Calu3 (cell line): ENCODE data around the gene ATP6V1B1. TPM values are rescaled to one million over a fixed set of nuclear protein-coding genes. Genes with fewer than 3 reads are reported as not detected.

Source experiments
- BruUV-seq: library from RNA; stranded (reverse); fragments of 400-500 nt; replicated peaks from 2 replicates; lab custom pipeline; 2021; lab: Mats Ljungman, UMichigan
- CTCF ChIA-PET: fragments of 300-600 bp; sonication (Branson Sonifier 250); formaldehyde crosslinking; loops from one replicate; lab custom pipeline; 2022; ENCODE audit warnings: antibody characterized with exemption; lab: Charles Lee
- DNase-seq: peaks from one replicate; pipeline ENCODE4 v3.0.0; 2022
- H3K27ac Mint-ChIP-seq: one replicate; pipeline ENCODE4 v1.8.0; 2022; ENCODE audit warnings: mixed read lengths; ENCODE audit not compliant: unreplicated experiment
- H3K27me3 Mint-ChIP-seq: one replicate; pipeline ENCODE4 v1.8.0; 2022; ENCODE audit warnings: mixed read lengths; ENCODE audit not compliant: unreplicated experiment
- H3K36me3 Mint-ChIP-seq: one replicate; pipeline ENCODE4 v1.8.0; 2022; ENCODE audit warnings: mild to moderate bottlenecking, moderate library complexity, mixed read lengths; ENCODE audit not compliant: insufficient read depth, unreplicated experiment
- H3K4me1 Mint-ChIP-seq: one replicate; pipeline ENCODE4 v1.8.0; 2022; ENCODE audit warnings: mild to moderate bottlenecking, low read depth, mixed read lengths; ENCODE audit not compliant: unreplicated experiment
- H3K4me3 Mint-ChIP-seq: one replicate; pipeline ENCODE4 v1.8.0; 2022; ENCODE audit warnings: mild to moderate bottlenecking, low read depth, moderate library complexity, mixed read lengths; ENCODE audit not compliant: unreplicated experiment
- H3K9me3 Mint-ChIP-seq: one replicate; pipeline ENCODE4 v1.8.0; 2022; ENCODE audit warnings: low read depth, mixed read lengths; ENCODE audit not compliant: unreplicated experiment
- intact Hi-C: fragments of 100-400 bp; cut with micrococcal nuclease; formaldehyde crosslinking; loops from one replicate; pipeline ENCODE4 v1.10.0; 2022; ENCODE audit not compliant: unreplicated experiment
- total RNA-seq: library from RNA; stranded (reverse); gene quantifications from 2 replicates; pipeline ENCODE4 v1.2.3, GENCODE V29; 2022
- TF ChIP-seq, protein P1 (sequence below): fragments of 200-600 bp; IDR thresholded peaks from one replicate; pipeline ENCODE4 v1.8.0; 2022; ENCODE audit warnings: antibody characterized with exemption; ENCODE audit not compliant: unreplicated experiment

Gene ATP6V1B1
- total RNA-seq, 1 experiment from 2014 or later, result not detected

DNA sequence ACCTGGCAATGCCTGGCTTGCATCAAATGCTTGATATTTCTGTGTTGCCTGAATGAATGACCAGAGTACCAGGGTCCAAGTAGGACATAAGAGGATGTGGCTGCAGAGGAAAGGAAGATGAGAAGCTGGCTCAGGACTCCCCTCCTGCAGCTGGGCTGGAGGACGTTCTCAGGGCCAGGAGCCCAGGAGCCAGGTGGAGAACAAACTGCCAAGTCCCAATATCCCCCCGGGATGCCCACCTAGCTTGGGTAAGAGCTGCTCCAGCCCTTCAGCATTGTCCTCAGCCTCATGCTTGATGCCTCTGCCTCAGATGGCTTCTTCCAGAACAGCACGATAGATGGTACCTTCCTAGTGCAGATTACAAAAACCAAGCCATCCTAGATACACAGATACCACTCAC, 8.6 kb upstream of the ATP6V1B1 start:
- Mint-ChIP-seq H3K4me3 (no peak overlapping the region), H3K9me3 (no peaks in the 10 kb centered on the region), H3K27ac (no peak overlapping the region), H3K4me1 (no peaks in the 10 kb centered on the region), H3K27me3 (peaks cover 68% of the 10 kb centered on the region), H3K36me3 (no peaks in the 10 kb centered on the region)
- no peak for DNase-seq
- CTCF ChIA-PET, result no interaction called here
- BruUV-seq, result no TSS peak
- TF ChIP-seq, protein P1, sequence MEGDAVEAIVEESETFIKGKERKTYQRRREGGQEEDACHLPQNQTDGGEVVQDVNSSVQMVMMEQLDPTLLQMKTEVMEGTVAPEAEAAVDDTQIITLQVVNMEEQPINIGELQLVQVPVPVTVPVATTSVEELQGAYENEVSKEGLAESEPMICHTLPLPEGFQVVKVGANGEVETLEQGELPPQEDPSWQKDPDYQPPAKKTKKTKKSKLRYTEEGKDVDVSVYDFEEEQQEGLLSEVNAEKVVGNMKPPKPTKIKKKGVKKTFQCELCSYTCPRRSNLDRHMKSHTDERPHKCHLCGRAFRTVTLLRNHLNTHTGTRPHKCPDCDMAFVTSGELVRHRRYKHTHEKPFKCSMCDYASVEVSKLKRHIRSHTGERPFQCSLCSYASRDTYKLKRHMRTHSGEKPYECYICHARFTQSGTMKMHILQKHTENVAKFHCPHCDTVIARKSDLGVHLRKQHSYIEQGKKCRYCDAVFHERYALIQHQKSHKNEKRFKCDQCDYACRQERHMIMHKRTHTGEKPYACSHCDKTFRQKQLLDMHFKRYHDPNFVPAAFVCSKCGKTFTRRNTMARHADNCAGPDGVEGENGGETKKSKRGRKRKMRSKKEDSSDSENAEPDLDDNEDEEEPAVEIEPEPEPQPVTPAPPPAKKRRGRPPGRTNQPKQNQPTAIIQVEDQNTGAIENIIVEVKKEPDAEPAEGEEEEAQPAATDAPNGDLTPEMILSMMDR, result no peak
- intact Hi-C loops, result no loop called here

DNA sequence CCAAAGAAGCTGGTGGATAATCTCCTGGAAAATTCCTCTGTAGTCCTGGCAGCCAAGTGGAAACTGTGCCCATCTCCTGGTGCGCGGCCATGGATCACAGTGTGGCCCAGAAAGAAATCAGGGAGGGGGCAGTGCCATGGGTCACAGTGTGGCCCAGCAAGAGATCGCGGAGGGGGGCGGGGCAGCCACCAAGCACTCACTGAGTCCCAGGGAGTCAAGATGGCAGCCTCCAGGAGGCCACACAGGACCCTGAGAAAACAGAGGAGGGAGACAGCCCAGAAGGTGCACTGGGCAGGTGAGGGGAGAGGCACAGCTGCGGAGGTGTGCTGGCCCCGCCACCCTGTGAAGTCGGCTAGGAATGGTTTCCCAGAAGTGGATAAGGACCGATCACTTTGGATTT, 8.1 kb upstream of the ATP6V1B1 start:
- Mint-ChIP-seq H3K27me3 (peaks cover 72% of the 10 kb centered on the region), H3K4me3 (no peak overlapping the region), H3K27ac (no peak overlapping the region), H3K4me1 (no peaks in the 10 kb centered on the region), H3K36me3 (no peaks in the 10 kb centered on the region), H3K9me3 (no peaks in the 10 kb centered on the region)
- no TSS peak for BruUV-seq
- CTCF ChIA-PET, result no interaction called here
- intact Hi-C loops, result no loop called here
- no peak for DNase-seq
- TF ChIP-seq, protein P1, result no peak

- no peak overlapping the region for H3K4me3 Mint-ChIP-seq
- H3K36me3 Mint-ChIP-seq, result no peaks in the 10 kb centered on the region
- H3K4me1 Mint-ChIP-seq, result no peaks in the 10 kb centered on the region
- no peak overlapping the region for H3K27ac Mint-ChIP-seq
- TF ChIP-seq, protein P1, result no peak
- CTCF ChIA-PET, result no interaction called here
- DNase-seq, result no peak
- no peaks in the 10 kb centered on the region for H3K9me3 Mint-ChIP-seq
- intact Hi-C loops, result no loop called here
- no TSS peak for BruUV-seq
- H3K27me3 Mint-ChIP-seq, result peaks cover 79% of the 10 kb centered on the region
Observed at GRCh38 chr2:70928366-70928765, 7.3 kb upstream of the ATP6V1B1 start.

- TF ChIP-seq, protein P1, result no peak
- Mint-ChIP-seq H3K36me3 (no peaks in the 10 kb centered on the region), H3K27me3 (peaks cover 85% of the 10 kb centered on the region), H3K4me1 (no peaks in the 10 kb centered on the region), H3K27ac (no peak overlapping the region), H3K4me3 (no peak overlapping the region), H3K9me3 (no peaks in the 10 kb centered on the region)
- no TSS peak for BruUV-seq
- CTCF ChIA-PET, result no interaction called here
- intact Hi-C loops, result no loop called here
- DNase-seq, result no peak
Observed at GRCh38 chr2:70930371-70931329, 5.0 kb upstream of the ATP6V1B1 start.
